ENCODE measurements around the gene CCDC51. TPM values are rescaled to one million over a fixed set of nuclear protein-coding genes. Genes with fewer than 3 reads are reported as not detected.

CCDC51 gene
- total and polyA plus RNA-seq, 2 of the 13 experiments (the other 11 are each of a cell fraction or from before 2014, with no cell fraction given) = 18.1 to 29.4 TPM

DNA sequence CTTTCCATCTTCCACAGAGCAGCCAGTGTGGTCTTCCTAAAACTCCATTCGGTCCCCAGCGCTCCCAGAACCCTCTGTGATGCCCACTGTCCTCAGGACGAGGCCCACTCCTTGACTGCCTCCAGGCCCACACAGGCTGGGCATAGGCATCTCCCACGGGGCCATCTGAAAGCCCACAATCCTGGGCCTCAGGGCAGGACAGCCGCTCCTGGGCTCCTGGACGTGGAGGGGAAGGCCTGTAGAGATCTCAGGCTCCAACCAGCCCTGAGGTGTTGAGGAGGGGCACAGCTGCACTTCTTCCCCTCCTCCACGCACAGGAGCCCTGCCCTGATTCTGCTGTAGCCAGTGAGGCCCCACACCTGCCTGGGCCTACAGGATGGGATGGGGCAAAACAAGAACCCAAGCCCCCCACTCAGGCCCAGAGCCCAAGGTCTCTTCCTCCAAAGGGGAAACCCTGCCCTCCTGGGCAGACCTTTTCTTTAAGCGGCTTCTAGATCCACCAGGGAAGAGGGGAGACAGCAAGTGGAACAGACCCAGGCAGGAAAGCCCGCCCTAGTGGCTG, 38.1 kb upstream of the CCDC51 start:
- ATAC-seq = no peak

More for the DNA sequence above, 38.1 kb upstream of the CCDC51 start:
- POLR2A ChIA-PET = no interaction called here
- Histone ChIP-seq H3K4me3 (replicated peaks in 1 of 3; ENCODE audit: insufficient read depth in 1 of 3, low read depth in 2 of 3, low read length in 3 of 3) (no peak overlapping the region), H3K27me3 (ENCODE audit: control insufficient read depth in 1 of 2, insufficient read depth in 2 of 2, low read length in 2 of 2) (no peaks in the 10 kb centered on the region), H2AFZ (ENCODE audit: low read length) (no peak overlapping the region), H3K9ac (ENCODE audit: insufficient read depth, low read depth, low read length) (no peak overlapping the region), H3K36me3 (replicated peaks in 1 of 2; ENCODE audit: control insufficient read depth in 1 of 2, insufficient read depth in 2 of 2, low read length in 2 of 2) (no peaks in the 10 kb centered on the region), H3K4me2 (ENCODE audit: low read depth, low read length) (no peak overlapping the region), H4K20me1 (ENCODE audit: insufficient read depth, low read length) (no peaks in the 10 kb centered on the region), H3K9me3 (ENCODE audit: low read length) (no peaks in the 10 kb centered on the region), H3K4me1 (ENCODE audit: insufficient read depth, low read length) (peaks cover 46% of the 10 kb centered on the region), H3K27ac (ENCODE audit: extremely low read length, insufficient read depth, low read length) (no peak overlapping the region), H3K79me2 (ENCODE audit: insufficient read depth, low read length) (no peaks in the 10 kb centered on the region)
- CTCF ChIA-PET (ENCODE audit: low intra/inter-chr PET ratio, low total read pairs) = no interaction called here
- intact Hi-C loops (cut with micrococcal nuclease; ENCODE audit: unreplicated experiment) (no loop called here), in situ Hi-C loops (cut with HindIII; ENCODE audit: extremely low pct_ligation_motif_present, low pct_unique_long_range_greater_than_20kb) (no loop called here)
- WGBS (ENCODE audit: low lambda C conversion rate) = 80% methylated on average over 6 of the region's 9 CpGs
- TF ChIP-seq ZSCAN29 (CRISPR knock-in tag; conservative IDR thresholded peaks at IDR 0.05) = no peak
- TF ChIP-seq, protein P1, sequence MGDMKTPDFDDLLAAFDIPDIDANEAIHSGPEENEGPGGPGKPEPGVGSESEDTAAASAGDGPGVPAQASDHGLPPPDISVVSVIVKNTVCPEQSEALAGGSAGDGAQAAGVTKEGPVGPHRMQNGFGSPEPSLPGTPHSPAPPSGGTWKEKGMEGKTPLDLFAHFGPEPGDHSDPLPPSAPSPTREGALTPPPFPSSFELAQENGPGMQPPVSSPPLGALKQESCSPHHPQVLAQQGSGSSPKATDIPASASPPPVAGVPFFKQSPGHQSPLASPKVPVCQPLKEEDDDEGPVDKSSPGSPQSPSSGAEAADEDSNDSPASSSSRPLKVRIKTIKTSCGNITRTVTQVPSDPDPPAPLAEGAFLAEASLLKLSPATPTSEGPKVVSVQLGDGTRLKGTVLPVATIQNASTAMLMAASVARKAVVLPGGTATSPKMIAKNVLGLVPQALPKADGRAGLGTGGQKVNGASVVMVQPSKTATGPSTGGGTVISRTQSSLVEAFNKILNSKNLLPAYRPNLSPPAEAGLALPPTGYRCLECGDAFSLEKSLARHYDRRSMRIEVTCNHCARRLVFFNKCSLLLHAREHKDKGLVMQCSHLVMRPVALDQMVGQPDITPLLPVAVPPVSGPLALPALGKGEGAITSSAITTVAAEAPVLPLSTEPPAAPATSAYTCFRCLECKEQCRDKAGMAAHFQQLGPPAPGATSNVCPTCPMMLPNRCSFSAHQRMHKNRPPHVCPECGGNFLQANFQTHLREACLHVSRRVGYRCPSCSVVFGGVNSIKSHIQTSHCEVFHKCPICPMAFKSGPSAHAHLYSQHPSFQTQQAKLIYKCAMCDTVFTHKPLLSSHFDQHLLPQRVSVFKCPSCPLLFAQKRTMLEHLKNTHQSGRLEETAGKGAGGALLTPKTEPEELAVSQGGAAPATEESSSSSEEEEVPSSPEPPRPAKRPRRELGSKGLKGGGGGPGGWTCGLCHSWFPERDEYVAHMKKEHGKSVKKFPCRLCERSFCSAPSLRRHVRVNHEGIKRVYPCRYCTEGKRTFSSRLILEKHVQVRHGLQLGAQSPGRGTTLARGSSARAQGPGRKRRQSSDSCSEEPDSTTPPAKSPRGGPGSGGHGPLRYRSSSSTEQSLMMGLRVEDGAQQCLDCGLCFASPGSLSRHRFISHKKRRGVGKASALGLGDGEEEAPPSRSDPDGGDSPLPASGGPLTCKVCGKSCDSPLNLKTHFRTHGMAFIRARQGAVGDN (CRISPR knock-in tag; IDR thresholded peaks at IDR 0.05) = peak; percentile 25; the same call in 1 of the 2 replicates
- FAIRE-seq = no peak
- DNase-seq (ENCODE audit: low spot score) = no peak
- BruUV-seq (replicated peaks) = no TSS peak

All from HepG2 (cell line).